HG03432 (cell line): ENCODE results near the gene LHX4.

Experiments used
- ATAC-seq: cut with Tn5 transposase; IDR thresholded peaks from one replicate; pipeline ENCODE4 v1.9.1; 2021; ENCODE audit warnings: mild to moderate bottlenecking, moderate library complexity; ENCODE audit not compliant: unreplicated experiment

The LHX4 gene

DNA sequence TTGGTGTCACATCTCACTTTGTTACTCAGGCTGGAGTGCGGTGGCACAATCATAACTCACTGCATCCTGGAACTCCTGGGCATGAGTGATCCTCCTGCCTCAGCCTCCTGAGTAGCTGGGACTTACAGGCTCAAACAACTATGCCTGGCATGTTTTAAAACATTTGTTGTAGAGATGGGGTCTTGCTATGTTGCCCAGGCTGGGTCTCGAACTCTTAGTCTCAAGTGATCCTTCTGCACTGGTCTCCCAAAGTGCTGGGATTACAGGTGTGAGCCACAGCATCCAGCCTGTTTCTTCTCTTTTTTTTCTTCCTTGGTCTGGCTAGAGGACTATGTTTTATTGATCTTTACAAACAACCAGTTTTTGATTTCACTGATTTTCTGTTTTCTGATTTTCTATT is 64.6 kb downstream of the LHX4 start:
- ATAC-seq = no peak

DNA sequence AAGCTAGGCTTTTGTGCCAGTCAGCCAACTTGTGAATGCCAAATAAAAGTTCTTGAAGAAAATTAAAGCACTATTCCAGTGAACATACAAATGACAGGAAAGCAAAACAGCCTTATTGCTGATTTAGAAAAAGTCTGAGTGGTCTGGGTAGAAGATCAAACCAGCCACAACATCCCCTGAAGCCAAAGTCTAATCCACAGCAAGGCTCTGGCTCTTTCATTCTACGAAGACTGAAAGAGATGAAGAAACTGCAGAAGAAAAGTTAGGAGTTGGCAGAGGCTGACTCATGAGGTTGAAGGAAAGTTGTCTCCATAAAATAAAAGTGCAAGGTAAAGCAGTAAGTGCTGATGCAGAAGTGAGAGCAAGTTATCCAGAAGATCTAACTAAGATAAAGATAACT is 65.9 kb downstream of the LHX4 start:
- no peak for ATAC-seq

DNA sequence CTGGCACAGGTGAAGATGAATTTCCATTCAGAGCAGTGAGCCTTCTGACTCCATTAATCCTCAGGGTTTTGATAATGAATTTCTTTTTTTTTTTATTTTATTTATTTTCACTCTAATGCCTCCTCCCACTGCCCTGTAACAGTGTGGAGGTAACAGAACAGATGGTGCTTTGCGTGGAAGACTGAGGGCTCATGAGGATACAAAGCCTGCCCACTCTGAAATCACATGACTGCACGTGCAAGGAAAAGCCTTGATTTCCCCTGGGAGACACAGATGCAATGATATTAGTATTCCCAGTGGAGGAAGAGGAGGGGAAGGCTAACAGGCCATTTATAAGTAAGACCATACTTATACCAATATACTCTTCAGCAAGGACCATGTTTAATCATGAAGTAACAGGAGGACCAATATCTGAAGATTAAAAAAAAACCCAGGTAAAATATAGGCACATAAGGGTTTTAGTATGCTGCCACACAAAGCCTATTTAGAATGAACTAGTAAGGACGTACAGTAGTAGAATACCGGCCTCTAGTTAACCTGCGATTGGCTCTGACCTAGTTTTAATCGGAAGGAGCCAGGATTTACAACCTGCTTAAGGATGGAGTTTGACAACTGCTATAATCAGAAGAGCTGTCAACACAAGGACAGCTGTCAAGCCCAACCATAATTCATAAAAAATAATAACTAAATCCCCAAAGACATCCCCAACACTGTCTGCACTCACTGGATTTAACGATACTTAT is 69.6 kb downstream of the LHX4 start:
- no peak for ATAC-seq

DNA sequence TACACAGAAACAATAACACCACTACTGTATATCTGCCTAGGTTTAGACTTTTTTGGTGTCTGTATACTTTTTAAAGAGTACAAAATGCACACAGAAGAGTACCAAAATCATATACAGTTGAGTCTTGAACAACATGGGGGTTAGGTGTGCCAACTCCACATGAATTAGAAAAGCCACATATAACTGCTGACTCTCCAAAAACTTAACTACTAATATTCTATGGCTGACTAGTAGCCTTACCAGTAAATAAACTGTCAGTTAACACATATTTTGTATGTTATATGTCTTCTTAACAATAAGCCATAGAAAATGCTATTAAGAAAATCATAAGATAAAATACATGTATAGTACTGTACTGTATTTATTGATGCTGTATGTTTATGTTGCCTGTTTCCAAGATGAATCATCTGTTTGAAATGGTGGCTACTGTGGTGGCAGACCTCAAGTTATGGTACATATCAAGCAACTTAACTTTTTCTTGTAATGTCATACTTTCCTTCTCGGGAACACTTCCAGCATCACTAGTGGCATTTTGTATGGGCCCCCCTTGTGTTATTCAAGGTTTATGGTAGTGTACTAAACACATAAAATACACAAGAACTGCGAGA is 71.2 kb downstream of the LHX4 start:
- ATAC-seq = no peak

DNA sequence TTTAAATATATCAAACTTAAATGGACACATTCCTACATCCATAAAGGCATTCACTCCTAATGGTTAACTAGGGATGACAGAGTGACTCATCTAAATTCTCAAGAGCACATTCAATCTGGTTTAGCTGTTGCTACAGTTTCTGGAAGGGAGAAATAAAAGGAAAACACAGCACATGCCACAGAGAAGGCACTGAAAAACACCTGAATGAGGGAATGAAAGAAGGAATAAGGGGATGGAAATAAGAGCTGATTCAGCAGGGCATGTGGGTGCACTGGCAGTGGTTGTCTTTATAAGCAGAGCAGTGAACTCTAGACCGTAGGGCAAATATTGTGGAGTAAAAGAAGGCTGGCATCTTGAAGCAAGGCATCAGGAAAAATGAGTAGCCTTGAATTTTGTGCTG is 79.3 kb downstream of the LHX4 start:
- no peak for ATAC-seq

DNA sequence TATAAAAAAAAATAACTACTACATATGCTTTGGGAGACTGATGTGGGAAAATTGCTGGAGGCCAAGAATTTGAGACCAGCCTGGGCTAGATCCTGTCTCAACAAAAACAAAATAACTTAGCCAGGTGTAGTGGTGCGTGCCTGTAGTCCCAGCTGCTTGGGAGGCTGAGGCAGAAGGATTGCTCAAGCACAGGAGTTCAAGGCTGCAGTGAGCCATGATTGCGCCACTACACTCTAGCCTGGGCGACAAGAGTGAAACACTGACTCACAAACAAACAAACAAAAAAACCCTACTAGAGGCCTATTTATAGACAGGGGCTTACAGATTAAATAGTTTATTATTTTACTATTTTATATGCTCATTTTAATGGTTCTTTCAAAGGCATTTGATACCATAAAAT is 80.0 kb downstream of the LHX4 start:
- ATAC-seq = no peak

DNA sequence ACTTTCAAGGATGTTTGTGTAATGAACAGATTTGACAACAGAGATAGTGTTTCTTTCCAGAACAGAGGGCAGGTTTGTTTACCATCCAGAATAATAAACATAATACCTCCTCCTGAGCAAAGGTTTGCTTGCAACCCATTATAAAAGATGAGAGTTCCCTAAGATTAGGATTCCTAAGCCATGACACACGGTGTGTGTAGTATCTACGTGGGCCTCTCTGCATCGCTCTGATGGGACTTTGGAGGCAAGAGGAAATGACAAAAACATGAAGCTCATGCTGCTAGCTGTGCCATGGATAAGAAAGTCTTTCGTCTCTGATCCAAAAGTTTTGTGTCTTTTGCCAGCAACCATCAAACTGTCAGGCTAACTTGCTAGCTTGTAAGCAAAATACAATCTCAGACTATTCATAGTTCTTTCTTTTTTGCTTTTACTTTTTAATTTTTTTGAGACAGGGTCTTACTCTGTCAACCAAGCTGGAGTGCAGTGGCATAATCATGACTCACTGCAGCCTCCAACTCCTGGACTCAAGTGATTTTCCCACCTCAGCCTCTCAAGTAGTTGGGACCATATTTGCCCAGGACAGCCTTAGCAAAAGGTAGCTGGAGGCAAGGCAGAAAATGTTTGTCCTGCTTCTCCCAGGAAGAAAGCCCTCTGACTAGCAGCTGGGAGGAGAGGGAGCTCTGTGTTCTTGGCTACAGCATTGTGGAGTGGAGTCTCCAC is 81.1 kb downstream of the LHX4 start:
- ATAC-seq = no peak

DNA sequence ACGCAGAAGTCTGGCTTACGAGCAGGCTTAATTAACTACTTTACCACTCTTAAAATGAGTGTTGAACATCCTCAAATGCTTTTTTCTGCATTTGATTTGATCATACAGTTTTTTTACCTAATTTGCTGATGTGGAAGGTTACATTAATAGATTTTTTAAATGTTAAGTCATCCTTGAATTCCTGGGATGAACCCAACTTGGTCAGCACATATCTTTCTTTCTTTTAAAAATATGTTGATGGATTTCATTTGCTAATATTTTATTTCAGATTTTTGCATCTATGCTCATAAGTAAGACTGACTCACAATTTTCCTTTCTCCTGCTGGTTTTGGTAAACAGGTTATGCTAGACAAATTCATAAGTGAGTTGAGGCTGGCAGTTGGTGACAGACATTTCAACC is 82.9 kb downstream of the LHX4 start:
- no peak for ATAC-seq

DNA sequence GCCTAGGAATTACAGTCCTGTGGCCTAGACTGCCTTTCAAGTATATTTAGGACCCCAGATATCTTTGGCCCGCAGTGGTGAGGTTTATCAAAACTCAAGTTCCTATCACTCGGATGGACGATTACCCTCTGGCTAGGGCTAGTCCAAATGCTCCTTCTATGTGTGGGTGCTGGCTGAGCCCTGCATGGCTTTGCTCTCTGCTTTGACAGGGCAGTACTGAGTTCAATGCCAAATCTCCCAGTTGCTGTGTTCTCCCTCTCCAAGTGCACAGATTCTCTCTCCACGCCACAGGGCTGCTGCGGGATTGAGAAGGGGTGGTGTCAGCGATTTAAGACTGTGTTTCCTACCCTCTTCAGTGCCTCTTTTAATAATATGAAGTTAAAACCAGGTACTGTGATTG is 97.0 kb downstream of the LHX4 start:
- ATAC-seq = no peak
